Panc1 (cell line): ENCODE measurements around the gene FAS. TPM values are rescaled to one million over a fixed set of nuclear protein-coding genes. Genes with fewer than 3 reads are reported as not detected.

ENCODE experiments used
- ATAC-seq: fragments of 200-7000 bp; cut with Tn5 transposase; 2 replicates; pipeline ENCODE4 v1.9.1; 2020; ENCODE audit warnings: mild to moderate bottlenecking, moderate library complexity
- BruUV-seq: library from RNA; stranded (reverse); fragments of 400-500 nt; replicated peaks from 2 replicates; lab custom pipeline; 2021; lab: Mats Ljungman, UMichigan
- CTCF ChIA-PET: fragments of 300-600 bp; sonication (Branson Sonifier 250); formaldehyde crosslinking; loops from one replicate; lab custom pipeline; 2022; ENCODE audit warnings: antibody characterized with exemption; lab: Charles Lee
- POLR2A ChIA-PET: fragments of 300-600 bp; sonication (Branson Sonifier 250); formaldehyde crosslinking; loops from one replicate; lab custom pipeline; 2022; ENCODE audit warnings: antibody characterized with exemption; lab: Charles Lee
- DNase-seq: peaks from one replicate; pipeline ENCODE4 v3.0.0-alpha.2; 2010; ENCODE audit warnings: low read depth, low spot score
- H3K27ac ChIP-seq: 2 replicates; pipeline ENCODE4 v1.5.1; 2011; ENCODE audit warnings: mild to moderate bottlenecking, low read length, inconsistent platforms
- H3K27me3 ChIP-seq: fragments of 200-500 bp; sonication (Bioruptor generic); 2 replicates; pipeline ENCODE4 v1.6.0; 2014; ENCODE audit warnings: low read length, inconsistent platforms; ENCODE audit not compliant: control insufficient read depth, insufficient read depth
- H3K36me3 ChIP-seq: fragments of 200-500 bp; sonication (Bioruptor generic); 2 replicates; pipeline ENCODE4 v1.5.1; 2014; ENCODE audit warnings: inconsistent platforms, mild to moderate bottlenecking, low read length, moderate library complexity; ENCODE audit not compliant: control insufficient read depth, insufficient read depth
- H3K4me1 ChIP-seq: 2 replicates; pipeline ENCODE4 v1.5.1; 2011; ENCODE audit warnings: inconsistent platforms, mild to moderate bottlenecking, low read length, moderate library complexity; ENCODE audit not compliant: control insufficient read depth, insufficient read depth
- H3K4me3 ChIP-seq, 2 experiments: 2 replicates each; pipeline ENCODE4 v1.5.1; 2011 to 2012; ENCODE audit warnings: low read depth in 2 of 2, low read length in 2 of 2, mild to moderate bottlenecking in 2 of 2, inconsistent platforms in 1 of 2, moderate library complexity in 1 of 2
- H3K9me3 ChIP-seq: fragments of 200-500 bp; sonication (Bioruptor generic); 2 replicates; pipeline ENCODE4 v1.5.1; 2014; ENCODE audit warnings: low read depth, mild to moderate bottlenecking, inconsistent platforms, low read length, moderate library complexity; ENCODE audit not compliant: control insufficient read depth, insufficient read depth
- POLR2AphosphoS5 ChIP-seq: IDR thresholded peaks from 2 replicates; pipeline ENCODE4 v1.6.1; 2012; ENCODE audit warnings: mild to moderate bottlenecking, low read depth, low read length, moderate library complexity
- SIN3A ChIP-seq: IDR thresholded peaks from 2 replicates; pipeline ENCODE4 v1.6.1; 2012; ENCODE audit warnings: low read depth, mild to moderate bottlenecking, low read length, moderate library complexity, borderline replicate concordance; ENCODE audit not compliant: insufficient read depth
- TCF7L2 ChIP-seq: IDR thresholded peaks from 2 replicates; pipeline ENCODE4 v1.6.1; 2011; ENCODE audit warnings: mild to moderate bottlenecking, low read depth, low read length, inconsistent platforms
- in situ Hi-C: cut with HindIII; loops from 2 replicates; pipeline ENCODE4 v1.10.0; 2016; ENCODE audit warnings: low sequenced_read_pairs, low pct_unique_long_range_greater_than_20kb
- intact Hi-C: fragments of 100-400 bp; cut with micrococcal nuclease; formaldehyde crosslinking; loops from one replicate; pipeline ENCODE4 v1.10.0; 2022; ENCODE audit not compliant: unreplicated experiment
- total RNA-seq: library from RNA; stranded (reverse); gene quantifications from one replicate; pipeline ENCODE4 v1.2.1, GENCODE V29; 2021; ENCODE audit not compliant: unreplicated experiment
- TF ChIP-seq, protein P1 (sequence below): fragments of 450-650 bp; IDR thresholded peaks from 2 replicates; pipeline ENCODE4 v1.5.1; 2017; ENCODE audit warnings: mild to moderate bottlenecking
- TF ChIP-seq, protein P2 (sequence below), 2 experiments: IDR thresholded peaks; 2 replicates each; pipeline ENCODE4 v1.6.1; 2011 to 2012; ENCODE audit warnings: low read depth in 2 of 2, control low read depth in 1 of 2, low read length in 1 of 2, mild to moderate bottlenecking in 1 of 2, moderate library complexity in 1 of 2; ENCODE audit not compliant: insufficient read depth in 1 of 2

The FAS gene
- total RNA-seq, 1 experiment from 2014 or later, result 8.1 TPM

DNA sequence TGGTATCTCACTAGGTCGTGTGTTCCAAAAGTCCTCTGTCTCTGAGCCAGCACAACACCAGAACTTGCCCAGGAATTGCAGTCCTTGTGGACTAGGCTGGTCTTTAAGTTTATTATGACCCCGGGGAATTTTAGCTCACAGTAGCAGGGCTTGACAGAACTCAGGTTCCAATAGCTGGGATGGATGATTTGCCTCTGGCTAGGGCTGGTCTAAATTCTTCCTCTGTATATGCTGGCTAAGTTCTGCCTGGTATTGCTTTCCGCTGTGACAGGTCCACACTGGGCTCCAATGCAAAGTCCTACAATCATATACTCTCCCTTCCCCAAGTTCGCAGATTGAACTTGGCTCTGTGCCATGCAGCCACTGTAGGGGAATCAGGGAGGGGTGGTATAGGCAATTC is 52.5 kb downstream of the FAS start:
- BruUV-seq, result no TSS peak
- Histone ChIP-seq H3K27ac (no peak overlapping the region), H3K9me3 (no peaks in the 10 kb centered on the region), H3K4me3 (no peak overlapping the region), H3K27me3 (no peaks in the 10 kb centered on the region), H3K36me3 (no peaks in the 10 kb centered on the region), H3K4me1 (no peaks in the 10 kb centered on the region)
- ATAC-seq (no peak), DNase-seq (no peak)
- CTCF ChIA-PET, result no interaction called here
- in situ Hi-C loops, result no loop called here
- intact Hi-C loops, result no loop called here
- POLR2A ChIA-PET, result no interaction called here
- no peak for TF ChIP-seq TCF7L2
- TF ChIP-seq, protein P1, sequence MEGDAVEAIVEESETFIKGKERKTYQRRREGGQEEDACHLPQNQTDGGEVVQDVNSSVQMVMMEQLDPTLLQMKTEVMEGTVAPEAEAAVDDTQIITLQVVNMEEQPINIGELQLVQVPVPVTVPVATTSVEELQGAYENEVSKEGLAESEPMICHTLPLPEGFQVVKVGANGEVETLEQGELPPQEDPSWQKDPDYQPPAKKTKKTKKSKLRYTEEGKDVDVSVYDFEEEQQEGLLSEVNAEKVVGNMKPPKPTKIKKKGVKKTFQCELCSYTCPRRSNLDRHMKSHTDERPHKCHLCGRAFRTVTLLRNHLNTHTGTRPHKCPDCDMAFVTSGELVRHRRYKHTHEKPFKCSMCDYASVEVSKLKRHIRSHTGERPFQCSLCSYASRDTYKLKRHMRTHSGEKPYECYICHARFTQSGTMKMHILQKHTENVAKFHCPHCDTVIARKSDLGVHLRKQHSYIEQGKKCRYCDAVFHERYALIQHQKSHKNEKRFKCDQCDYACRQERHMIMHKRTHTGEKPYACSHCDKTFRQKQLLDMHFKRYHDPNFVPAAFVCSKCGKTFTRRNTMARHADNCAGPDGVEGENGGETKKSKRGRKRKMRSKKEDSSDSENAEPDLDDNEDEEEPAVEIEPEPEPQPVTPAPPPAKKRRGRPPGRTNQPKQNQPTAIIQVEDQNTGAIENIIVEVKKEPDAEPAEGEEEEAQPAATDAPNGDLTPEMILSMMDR, result no peak
- TF ChIP-seq, protein P2, sequence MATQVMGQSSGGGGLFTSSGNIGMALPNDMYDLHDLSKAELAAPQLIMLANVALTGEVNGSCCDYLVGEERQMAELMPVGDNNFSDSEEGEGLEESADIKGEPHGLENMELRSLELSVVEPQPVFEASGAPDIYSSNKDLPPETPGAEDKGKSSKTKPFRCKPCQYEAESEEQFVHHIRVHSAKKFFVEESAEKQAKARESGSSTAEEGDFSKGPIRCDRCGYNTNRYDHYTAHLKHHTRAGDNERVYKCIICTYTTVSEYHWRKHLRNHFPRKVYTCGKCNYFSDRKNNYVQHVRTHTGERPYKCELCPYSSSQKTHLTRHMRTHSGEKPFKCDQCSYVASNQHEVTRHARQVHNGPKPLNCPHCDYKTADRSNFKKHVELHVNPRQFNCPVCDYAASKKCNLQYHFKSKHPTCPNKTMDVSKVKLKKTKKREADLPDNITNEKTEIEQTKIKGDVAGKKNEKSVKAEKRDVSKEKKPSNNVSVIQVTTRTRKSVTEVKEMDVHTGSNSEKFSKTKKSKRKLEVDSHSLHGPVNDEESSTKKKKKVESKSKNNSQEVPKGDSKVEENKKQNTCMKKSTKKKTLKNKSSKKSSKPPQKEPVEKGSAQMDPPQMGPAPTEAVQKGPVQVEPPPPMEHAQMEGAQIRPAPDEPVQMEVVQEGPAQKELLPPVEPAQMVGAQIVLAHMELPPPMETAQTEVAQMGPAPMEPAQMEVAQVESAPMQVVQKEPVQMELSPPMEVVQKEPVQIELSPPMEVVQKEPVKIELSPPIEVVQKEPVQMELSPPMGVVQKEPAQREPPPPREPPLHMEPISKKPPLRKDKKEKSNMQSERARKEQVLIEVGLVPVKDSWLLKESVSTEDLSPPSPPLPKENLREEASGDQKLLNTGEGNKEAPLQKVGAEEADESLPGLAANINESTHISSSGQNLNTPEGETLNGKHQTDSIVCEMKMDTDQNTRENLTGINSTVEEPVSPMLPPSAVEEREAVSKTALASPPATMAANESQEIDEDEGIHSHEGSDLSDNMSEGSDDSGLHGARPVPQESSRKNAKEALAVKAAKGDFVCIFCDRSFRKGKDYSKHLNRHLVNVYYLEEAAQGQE (IDR thresholded peaks at IDR 0.05; ENCODE audit: insufficient read depth in 1 of 2, low read depth in 2 of 2, low read length in 1 of 2), result no peak
- TF ChIP-seq POLR2AphosphoS5, result no peak
- no peak for TF ChIP-seq SIN3A

DNA sequence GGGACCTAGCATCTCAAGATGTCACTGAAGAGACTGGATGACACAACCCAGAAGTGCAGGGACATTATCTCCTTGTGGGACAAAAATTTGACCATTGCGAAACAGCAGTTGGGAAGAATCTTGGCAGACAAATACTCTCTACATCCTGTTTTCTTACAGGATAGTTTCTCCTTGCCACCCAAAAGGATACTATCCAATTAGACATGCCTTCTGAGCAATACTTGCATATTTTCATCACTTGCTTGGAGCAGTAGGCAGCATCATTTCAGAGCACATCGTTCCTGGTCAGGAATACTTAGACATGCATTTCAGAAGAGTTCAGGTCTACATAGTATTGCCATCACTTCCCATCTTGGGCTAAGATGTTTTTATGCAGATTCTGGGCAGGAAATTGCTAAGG is 56.8 kb downstream of the FAS start:
- H3K36me3 ChIP-seq, result no peaks in the 10 kb centered on the region
- no peak overlapping the region for H3K27ac ChIP-seq
- POLR2A ChIA-PET, result no interaction called here
- ATAC-seq (no peak), DNase-seq (no peak)
- TF ChIP-seq POLR2AphosphoS5 (no peak), TCF7L2 (no peak), SIN3A (no peak)
- TF ChIP-seq, protein P1, result no peak
- TF ChIP-seq, protein P2 (IDR thresholded peaks at IDR 0.05; ENCODE audit: insufficient read depth in 1 of 2, low read depth in 2 of 2, low read length in 1 of 2), result no peak
- no peaks in the 10 kb centered on the region for H3K27me3 ChIP-seq
- no peak overlapping the region for H3K4me3 ChIP-seq
- no peaks in the 10 kb centered on the region for H3K9me3 ChIP-seq
- in situ Hi-C loops (no loop called here), intact Hi-C loops (no loop called here)
- CTCF ChIA-PET, result no interaction called here
- BruUV-seq, result no TSS peak
- H3K4me1 ChIP-seq, result no peaks in the 10 kb centered on the region
